Measurements from ENCODE around the gene CDH13.

CDH13 gene

GRCh38 chr16:83538707-83539106 is 911.9 kb downstream of the CDH13 start:
- no peak overlapping the region for H3K4me3 ChIP-seq (replicated peaks; ENCODE audit: insufficient read depth, low read length)
- no peak for TF ChIP-seq GABPA (IDR thresholded peaks at IDR 0.05; ENCODE audit: low read depth)
- no peak for TF ChIP-seq CTCF (IDR thresholded peaks at IDR 0.05; ENCODE audit: insufficient read depth, low read length)
- TF ChIP-seq REST (IDR thresholded peaks at IDR 0.05; ENCODE audit: insufficient replicate concordance, low read depth) = no peak
- TF ChIP-seq POLR2AphosphoS5 (IDR thresholded peaks at IDR 0.05; ENCODE audit: low read depth) = no peak
- no peak for TF ChIP-seq SPI1 (IDR thresholded peaks at IDR 0.05; ENCODE audit: borderline replicate concordance, low read depth)
- H3K27me3 ChIP-seq (ENCODE audit: insufficient read depth, poor library complexity, severe bottlenecking) = no peaks in the 10 kb centered on the region
- H3K27ac ChIP-seq (replicated peaks) = no peak overlapping the region
- DNase-seq (ENCODE audit: low read depth in 1 of 2, low spot score in 1 of 2) = no peak

GRCh38 chr16:83539736-83540490 is 913.1 kb downstream of the CDH13 start:
- no peak for TF ChIP-seq REST (IDR thresholded peaks at IDR 0.05; ENCODE audit: insufficient replicate concordance, low read depth)
- TF ChIP-seq CTCF (IDR thresholded peaks at IDR 0.05; ENCODE audit: insufficient read depth, low read length) = no peak
- H3K27ac ChIP-seq (replicated peaks) = no peak overlapping the region
- H3K27me3 ChIP-seq (ENCODE audit: insufficient read depth, poor library complexity, severe bottlenecking) = no peaks in the 10 kb centered on the region
- DNase-seq (ENCODE audit: low read depth in 1 of 2, low spot score in 1 of 2) = no peak
- H3K4me3 ChIP-seq (replicated peaks; ENCODE audit: insufficient read depth, low read length) = no peak overlapping the region

GRCh38 chr16:83541231-83541630 is 914.5 kb downstream of the CDH13 start:
- no peak overlapping the region for H3K4me3 ChIP-seq (replicated peaks; ENCODE audit: insufficient read depth, low read length)
- no peaks in the 10 kb centered on the region for H3K27me3 ChIP-seq (ENCODE audit: insufficient read depth, poor library complexity, severe bottlenecking)
- TF ChIP-seq POLR2AphosphoS5 (IDR thresholded peaks at IDR 0.05; ENCODE audit: low read depth) (no peak), REST (IDR thresholded peaks at IDR 0.05; ENCODE audit: insufficient replicate concordance, low read depth) (no peak), CTCF (IDR thresholded peaks at IDR 0.05; ENCODE audit: insufficient read depth, low read length) (no peak), SPI1 (IDR thresholded peaks at IDR 0.05; ENCODE audit: borderline replicate concordance, low read depth) (no peak), GABPA (IDR thresholded peaks at IDR 0.05; ENCODE audit: low read depth) (no peak)
- no peak for DNase-seq (ENCODE audit: low read depth in 1 of 2, low spot score in 1 of 2)
- no peak overlapping the region for H3K27ac ChIP-seq (replicated peaks)
